Measurements from ENCODE around the gene HUS1B.
"Not testable (repeated sequence)": the region's sequence is repeated elsewhere in the genome, so short reads cannot be mapped to it uniquely, and the experiment has no call there.

Gene HUS1B

DNA sequence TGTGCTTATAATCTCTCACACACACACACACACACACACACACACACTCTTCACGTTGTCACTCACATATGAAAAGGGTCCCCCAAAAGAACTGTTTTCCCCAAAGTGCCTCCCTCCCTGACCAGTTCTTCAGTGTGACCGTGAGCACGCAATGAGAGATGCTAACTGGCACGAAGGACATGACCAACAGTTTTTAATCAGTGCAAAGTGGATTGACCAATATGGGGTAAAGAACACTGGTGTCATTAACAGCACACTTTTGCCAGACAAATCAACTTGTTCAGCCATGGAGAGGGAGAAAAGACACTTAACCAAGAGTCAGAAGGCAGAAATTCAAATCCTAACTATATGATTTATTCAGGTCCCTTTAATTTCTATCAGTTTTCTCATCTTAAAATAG, 21.0 kb upstream of the HUS1B start:
- no peak for DNase-seq

DNA sequence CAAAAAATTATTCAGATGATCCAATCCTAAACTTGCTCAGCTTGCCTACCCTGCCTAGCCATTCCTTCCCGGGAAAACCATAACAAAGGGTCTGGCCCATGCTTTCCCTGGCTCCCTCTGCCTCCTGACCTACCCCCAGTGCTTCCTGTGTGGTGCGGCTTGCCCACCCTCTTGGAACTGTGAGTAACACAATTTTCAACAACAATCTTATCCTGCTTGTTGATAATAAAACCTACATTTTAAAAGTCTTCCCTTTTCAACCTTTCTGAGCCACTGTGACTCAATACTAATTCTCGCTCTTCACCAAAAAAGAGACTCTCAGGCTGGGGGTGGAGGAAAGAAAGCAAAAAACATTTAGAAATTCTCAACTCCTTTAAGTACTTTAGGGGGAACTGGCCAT, 18.1 kb upstream of the HUS1B start:
- DNase-seq = no peak

DNA sequence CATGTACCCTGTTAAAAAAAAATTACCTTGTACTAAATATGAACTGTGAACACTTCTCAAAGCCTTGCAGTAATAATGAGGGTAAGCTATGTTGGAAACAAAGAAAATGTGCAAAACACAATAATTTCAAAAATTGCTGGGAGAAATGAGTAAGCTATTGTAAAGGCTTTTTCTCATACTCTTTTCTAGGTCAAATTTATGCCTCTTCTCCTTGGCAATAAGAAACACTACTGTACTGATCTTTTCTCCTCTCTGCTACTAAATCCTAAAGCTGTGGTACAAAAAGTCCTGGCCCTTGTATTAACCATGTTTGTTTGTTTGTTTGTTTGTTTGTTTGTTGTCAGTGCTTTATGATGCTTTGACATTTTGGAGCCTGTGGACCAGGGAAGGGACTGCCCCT, 17.5 kb upstream of the HUS1B start:
- DNase-seq = no peak

DNA sequence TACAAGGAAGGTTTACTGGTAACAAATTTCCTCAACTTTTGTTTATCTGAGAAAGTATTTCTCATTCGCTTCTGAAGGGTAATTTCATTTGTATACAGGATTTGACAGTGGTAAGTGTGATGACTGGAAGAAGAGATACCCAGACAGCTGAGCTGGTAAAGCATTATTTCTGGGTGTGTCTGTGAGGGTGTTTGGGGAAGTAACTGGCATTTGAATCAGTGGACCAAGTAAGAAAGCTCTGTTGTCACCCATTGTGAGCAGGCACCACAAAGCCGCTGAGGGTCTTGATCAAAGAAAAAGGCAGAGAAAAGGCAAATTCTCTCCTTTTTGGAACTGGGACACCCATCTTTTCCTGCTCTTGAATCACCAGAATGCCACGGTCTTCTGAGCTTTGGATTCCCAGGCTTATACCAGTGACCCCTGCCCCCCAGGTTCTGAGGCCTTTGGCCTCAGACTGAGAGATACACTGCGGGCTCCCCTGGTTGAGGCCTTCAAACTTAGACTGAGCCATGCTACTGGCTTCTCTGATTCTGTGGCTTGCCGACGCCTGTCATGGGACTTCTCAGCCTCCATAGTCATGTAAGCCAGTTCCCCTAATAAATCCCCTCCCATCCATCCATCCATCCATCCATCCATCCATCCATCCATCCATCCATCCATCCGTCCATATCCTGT, 10.5 kb upstream of the HUS1B start:
- DNase-seq = no peak

DNA sequence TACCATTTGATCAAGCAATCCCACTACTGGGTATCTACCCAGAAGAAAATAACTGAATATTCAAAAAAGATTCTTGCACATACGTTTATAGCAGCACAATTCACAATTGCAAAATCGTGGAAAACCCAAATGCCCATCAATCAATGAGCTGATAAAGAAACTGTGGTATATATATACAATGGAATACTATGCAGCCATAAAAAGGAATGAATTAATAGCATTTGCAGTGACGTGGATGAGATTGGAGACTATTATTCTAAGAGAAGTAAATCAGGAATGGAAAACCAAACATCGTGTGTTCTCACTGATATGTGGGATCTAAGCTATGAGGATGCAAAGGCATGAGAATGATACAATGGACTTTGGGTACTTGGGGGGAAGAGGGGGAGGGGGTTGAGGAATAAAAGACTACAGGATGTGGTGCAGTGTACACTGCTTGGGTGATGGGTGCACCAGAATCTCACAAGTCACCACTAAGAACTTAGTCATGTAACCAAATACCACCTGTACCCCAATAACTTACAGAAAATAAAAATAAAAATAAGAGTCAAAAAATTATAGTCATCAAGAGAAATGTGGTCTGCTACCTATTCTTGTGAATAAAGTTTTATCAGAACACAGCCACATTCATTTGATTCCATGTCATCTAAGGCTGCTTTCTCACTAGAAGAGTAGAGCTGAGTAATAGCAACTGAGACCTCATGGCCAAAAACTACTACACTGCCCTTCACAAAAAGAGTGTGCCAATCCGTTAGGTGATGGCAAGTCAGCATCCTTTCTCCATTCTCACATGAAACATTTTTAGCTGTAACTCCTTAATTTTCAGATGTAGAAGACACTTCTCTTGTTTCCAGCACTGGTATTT, 8.7 kb upstream of the HUS1B start:
- no peak for DNase-seq

DNA sequence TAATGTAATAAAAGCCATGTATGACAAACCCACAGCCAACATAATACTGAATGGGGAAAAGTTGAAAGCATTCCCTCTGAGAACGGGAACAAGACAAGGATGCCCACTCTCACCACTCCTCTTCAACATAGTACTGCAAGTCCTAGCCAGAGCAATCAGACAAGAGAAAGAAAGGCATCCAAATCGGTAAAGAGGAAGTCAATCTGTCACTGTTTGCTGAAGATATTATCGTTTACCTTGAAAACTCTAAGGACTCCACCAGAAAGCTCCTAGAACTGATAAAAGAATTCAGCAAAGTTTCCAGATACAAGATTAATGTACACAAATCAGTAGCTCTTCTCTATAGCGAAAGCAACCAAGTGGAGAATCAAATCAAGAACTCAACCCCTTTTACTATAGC, 6.9 kb upstream of the HUS1B start:
- not testable (repeated sequence) for DNase-seq

DNA sequence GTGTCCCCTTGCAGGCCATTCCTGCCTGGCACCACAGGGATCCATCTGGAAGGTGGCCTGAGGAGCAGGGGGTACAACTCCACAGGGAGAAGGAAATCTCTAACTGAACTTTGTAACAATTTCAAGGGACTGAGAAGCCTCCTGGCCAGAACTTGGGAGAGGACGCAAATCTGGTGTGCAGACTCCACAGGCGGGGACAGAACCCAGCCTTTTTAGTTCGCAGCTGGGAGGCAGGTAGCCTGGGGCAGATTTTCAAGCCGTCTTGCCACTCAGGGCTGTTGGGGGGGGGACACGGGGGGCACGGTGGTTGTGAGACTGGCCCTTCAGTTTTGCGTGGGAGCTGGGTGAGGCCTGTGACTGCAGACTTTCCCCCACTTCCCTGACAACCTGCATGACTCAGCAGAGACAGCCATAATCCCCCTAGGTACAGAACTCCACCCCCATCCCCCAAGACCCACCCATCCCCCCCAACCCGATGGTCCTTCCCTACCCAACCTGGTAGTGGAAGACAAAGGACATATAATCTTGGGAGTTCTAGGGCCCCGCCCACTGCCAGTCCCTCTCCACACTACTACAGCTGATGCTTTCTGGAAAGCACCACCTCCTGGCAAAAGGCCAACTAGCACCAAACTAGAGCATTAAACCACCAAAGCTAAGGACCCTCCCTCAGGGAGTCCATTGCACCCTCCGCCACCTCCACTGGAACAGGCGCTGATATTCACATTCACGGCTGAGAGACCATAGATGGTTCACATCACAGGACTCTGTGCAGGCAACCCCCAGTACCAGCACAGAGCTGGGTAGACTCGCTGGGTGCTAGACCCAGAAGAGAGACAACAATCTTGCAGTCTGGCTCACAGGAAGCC, 3.0 kb upstream of the HUS1B start:
- DNase-seq = no peak

DNA sequence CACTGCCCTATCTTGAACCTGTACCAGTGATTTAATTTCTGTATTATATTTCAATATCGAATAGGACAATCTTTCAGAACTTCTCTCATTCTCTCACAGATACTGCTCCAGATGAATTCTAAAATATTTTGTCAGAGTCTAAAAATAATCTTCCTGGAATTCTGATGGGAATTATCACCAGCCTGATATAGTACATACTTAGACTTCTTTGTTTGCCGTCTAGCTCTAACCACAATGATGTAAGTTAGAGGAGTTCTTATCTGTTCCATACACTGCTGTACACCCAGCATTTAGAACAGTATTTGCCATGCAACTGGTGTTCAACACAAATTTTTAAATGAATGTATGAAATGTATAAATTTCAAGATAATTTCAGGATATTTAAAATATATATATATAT, 1.3 kb upstream of the HUS1B start:
- DNase-seq = no peak

DNA sequence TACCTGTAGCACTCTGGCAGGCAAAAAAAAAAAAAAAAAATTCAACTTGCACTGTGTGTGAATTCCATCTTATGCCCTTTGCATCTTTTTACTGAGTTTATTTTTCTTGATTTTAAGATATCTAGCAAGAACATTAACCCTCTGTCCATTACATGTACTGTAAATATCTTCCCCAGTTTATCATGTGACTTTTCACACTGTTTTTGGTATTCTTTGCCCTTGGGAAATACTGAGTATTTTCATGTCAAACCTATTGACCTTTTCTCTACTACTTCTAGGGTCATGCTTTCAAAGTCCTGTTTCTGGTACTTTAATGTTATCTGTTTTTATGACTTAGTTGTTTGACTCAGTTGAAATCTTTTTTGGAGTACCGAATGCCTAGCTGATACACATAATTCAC, 843 bp upstream of the HUS1B start:
- DNase-seq = no peak

DNA sequence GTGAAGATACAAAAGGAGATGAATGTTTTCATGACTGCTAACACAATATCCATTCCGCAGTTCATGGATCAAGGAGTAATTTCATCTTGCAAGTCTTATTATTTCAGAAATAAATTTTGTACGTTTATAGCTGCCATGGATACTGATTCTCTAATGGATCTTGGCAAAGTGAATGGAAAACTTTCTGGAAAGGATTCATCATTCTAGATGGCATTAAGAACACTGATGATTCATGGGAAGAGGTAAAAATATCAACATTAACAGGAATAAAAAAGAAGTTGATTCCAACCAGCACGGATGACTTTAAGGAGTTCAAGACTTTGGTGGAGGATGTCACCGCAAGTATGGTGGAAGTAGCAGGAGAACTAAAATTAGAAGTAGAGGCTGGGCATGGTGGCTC, 2.8 kb downstream of the HUS1B start:
- no peak for DNase-seq

DNA sequence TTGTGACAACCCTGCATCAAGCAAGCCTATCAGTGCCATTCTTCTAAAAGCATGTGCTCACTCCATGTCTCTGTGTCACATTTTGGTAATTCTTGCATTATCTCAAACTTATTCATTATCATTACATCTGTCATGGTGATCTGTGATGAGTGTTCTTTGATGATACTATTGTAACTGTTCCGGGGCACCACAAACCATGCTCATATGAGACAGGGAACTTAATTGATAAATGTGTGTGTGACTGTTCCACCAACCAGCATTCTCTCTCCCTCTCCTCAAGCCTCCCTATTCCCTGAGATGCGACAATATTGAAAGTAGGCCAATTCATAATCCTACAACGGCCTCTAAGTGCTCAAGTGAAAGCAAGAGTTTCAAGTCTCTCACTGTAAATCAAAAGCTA, 4.0 kb downstream of the HUS1B start:
- DNase-seq = no peak

DNA sequence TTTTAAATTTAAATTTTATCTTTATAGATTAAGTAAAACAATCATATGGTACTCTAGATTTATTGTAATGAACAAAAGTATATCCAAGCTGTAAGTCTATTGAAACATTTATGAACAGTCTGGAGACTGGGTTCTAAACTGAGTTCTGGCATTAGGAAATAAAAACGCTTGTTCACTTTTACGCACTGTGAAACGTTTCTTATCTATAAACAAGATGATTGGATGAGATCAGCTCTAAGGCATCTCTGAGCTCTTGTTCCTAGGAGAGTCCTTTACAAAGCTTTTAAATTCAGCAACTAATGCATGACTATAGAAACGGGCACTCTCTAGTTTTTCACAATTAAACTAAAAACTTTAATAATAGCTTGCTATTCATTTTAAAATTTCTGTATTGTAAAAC, 6.8 kb downstream of the HUS1B start:
- DNase-seq = no peak

DNA sequence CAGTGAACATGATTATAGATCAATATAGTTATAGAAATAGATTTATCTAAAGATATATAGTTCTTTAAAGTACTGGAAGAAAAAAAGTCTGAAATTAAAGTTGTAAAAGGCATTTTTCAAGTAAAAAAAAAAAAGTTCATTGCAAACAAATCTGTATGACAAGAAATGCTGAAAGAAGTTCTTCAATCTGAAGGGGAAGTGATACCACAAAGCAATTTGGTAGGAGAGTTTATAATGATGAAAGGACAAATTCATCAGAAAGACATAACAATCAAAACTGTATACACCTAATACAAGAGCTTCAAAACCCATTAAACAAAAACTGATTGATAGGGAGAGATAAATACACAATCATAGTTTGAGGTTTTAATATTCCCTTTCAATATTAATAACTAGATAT, 14.1 kb downstream of the HUS1B start:
- no peak for DNase-seq

DNA sequence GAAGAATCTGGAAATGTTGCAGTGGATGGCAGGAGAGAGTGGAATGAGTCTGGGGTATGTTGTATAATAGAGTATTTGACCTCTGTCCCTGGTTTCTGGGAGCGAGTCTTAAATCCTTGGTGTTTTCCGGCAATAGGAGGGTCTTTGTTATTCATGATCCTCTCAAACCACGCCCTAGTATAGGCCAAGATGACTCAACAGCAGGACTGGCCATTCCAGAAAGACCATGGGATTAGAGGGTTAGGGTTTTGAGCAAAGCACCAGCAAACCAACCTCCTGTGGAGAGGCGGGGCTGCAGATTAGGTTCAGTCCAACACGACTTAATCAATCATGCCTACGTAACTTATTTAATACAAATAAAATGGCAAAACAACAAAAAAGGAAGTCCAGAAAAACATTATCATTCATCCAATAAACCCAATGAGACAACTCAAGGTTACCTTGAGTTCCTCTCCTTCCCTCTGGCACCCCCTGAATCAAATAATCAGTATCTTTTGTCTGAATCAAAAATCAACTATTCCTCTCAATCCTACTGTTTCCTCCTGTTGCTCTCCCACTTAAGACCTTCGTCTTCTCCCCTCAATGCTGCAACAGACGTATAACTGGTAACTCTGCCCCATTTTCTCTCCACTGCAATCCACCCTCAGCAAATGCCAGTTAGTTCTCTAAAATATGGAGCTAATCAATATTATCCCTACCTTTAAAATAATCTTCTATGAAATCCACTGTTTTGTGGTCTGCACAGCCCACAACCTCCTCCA, 15.5 kb downstream of the HUS1B start:
- no peak for DNase-seq

DNA sequence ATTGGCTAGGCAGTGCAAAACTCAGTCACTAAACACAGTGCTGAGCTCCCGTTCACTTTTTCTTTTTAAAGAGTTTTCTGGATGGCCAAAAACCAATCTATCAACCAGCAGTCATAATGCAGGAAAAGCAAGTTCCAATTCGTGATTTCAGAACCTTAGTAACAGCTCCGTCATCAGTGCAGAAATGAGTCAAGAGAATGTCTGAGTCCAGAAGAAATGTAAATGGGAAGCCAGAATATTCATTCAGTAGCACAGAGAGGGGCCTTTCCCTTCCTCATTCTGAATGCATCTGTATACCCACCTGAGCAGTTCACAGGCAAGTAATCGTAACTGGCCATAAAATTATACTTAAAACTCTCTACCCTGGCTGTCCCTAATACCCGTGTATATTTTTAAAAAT, 20.4 kb downstream of the HUS1B start:
- DNase-seq = no peak

DNA sequence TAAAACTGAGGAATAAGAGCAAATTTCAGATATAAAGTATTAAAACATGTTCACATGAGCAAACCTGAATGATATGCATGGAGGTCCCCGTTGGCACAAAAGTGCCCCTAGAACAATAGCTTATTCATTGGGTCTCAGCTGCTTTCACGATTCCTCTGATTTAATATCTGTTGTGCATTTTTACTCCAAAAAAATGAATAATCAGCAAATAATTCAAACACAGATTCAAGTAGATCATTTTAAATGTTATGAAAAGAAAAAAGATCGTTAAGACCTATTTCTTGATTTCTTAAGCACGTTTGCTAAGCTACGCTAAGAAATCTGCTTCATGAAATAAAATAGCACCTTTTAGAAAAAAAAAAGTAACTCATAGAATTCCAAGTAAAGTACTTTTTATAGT, 21.7 kb downstream of the HUS1B start:
- no peak for DNase-seq

DNA sequence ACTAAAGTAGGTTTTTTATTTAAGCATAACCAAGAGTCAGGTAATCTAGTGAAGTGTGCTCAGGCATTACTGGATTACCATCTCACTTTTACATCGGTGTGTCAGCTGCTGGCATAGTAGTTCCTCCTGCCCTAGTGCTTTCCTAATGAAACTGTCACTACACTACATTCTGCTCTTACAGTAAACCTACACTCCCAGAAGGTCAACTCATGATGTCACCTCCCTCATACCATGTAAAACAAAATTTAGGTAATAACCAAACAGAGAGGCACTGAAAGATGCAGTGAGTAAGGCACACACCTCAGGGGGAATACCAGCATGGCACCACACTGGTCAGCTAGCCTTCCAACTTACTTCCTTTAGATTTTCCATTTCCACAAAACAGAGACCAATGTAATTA, 23.3 kb downstream of the HUS1B start:
- DNase-seq = no peak

DNA sequence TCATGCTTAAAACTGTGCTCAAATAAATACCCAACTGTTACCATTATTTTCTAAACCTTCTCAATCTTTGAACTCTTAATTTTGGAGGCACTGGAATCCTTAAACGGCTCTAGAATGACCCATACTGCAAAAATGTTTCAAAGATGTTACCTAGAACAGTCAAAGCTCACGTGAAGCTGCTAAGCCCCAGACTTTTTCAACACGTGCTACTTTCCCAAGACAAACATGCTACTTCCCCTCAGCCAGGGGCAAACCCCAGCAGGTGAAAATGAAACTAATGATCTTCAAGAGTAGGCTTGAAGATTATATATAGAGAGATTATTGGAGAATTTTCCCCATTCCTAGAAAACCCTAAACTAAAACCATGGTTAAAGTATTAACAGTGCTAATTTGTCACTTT, 28.1 kb downstream of the HUS1B start:
- no peak for DNase-seq

DNA sequence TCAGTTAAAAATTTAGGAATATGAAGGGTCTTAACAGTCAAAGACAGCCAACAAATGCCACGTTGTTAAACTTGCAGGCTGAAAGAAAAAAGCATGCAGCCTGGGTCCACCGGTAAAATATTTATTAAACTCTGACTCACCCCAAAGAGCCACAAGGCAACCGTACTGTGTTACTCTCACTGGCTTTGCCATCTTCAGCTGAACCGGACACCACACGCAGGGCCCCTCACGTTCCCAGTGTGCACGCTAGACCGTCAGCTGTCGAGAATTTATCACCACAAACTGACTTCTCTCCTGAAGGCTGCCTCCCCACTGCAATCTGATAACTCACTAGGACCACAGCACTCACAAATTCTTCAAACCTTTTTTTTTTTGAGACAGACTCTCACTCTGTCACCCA, 30.7 kb downstream of the HUS1B start:
- no peak for DNase-seq

DNA sequence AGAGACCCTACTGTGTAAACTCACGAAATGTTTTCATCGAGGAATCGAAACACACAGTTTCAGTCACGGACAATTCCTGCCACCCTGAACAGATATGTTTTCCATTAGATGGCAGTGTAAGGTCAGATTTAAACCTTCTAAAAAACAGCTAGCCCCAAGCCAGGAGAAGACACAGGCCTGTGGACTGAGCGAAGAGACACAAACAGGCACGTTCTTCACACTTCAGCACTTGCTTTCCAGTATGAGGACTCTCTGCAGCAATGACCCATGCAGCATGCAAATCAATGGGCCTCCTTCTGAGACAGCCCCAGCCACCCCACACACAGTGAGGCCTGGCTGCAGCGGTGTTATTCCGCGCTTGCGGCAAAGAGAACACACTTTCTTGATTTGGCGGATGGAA, 31.9 kb downstream of the HUS1B start:
- DNase-seq = no peak

DNA sequence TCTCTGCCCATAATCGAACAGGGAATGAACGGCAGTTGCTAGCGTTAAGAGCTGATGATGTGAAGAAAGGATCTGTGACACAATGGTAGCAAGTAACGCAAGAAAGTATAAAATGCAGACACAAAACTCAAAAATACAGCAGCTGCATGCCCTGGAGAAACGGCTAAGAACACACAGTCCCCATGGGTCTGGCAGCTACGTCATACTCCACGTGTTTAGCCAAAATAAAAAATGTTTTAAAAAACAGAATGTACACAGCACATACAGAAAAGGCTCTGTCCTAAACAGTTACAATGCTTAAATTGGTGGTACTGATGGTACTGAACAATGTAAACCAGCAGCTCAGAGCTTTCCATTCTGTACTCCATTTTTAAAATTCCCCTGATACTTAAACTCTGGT, 34.4 kb downstream of the HUS1B start:
- DNase-seq = no peak

DNA sequence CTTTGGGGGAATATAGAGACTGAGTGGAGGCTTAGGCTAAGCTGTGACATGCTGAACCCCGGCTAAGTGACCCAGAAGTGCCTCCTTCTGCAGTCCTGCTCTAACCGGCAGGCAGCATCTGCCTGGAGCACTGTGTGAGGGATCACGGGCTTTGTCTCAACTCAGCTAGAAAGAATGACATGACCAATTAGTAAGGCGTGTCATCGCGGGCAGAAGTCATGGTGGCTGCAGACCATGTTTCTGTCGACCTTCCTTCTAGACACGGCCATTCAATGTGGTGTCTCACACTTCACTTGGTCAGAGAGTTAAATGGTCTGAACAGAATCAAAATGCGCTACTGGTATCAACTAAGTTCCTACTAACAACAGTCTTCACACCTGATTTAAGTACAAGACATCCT, 35.0 kb downstream of the HUS1B start:
- DNase-seq = no peak

DNA sequence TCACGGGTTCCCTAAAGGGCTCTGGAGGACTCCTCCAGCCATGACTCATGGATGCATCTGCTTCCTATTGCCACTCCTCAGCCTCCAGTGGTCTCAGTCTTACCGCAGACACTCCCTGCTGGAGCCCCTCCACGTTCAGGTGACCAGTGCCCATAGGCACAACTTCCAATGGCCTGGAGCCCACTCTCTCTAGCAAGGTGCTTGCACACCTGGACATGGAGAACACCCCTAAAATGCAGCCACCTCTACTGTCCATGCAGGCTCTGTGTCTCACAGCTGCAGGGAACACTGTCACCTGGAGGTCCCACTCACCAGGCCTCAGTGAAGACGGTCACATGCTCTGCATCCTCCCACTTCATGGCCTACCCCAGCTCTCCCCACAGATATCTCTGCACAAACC, 36.0 kb downstream of the HUS1B start:
- no peak for DNase-seq

Data from activated T-cell treated with anti-CD3 and anti-CD28 coated beads, Interleukin-2, amount 50 U/mL, for 1 hour (primary cell).